ENCODE results near the gene ZFHX3. TPM values are rescaled to one million over a fixed set of nuclear protein-coding genes. Genes with fewer than 3 reads are reported as not detected.

The ZFHX3 gene
- total and polyA plus RNA-seq, 9 of the 15 experiments (the other 6 are each of a cell fraction or from before 2014, with no cell fraction given), result 0.01 to 0.23 (median 0.06) TPM; not detected in 4

DNA sequence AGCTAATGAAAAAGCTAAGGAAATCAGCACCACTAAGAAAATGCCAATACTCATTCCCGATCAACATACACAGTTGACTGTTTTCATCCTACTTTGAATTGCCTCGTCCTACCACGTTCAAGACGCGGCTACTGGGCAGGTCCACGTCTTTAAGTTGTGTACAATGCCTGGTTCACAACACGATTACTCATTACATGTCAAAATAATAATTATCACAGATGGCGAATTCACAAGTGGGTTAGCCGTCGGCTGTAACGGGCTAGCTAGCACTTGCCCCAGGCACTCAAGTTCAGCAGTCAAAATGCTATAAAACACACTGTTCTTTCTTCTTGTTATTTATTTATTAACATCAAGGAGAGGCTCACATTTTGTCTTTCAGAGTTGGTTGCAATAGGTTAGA lies 124.2 kb downstream of the ZFHX3 start:
- Histone ChIP-seq H3K9me3 (replicated peaks; ENCODE audit: control insufficient read depth, insufficient read depth, low read depth, low read length) (no peaks in the 10 kb centered on the region), H3K4me2 (ENCODE audit: insufficient read depth, low read length) (no peak overlapping the region), H4K20me1 (replicated peaks; ENCODE audit: control insufficient read depth, insufficient read depth, low read length) (no peaks in the 10 kb centered on the region; the same call in 1 of the 2 replicates), H3K27me3 (ENCODE audit: control insufficient read depth in 2 of 2, insufficient read depth in 2 of 2, low read length in 2 of 2) (peaks cover 7 to 51% of the 10 kb centered on the region in 2 experiments; a peak in 4 of 5 replicates), H2AFZ (ENCODE audit: low read depth, low read length) (no peak overlapping the region), H3K9ac (ENCODE audit: insufficient read depth in 1 of 2, low read depth in 2 of 2, low read length in 2 of 2) (no peak overlapping the region), H3K9me1 (ENCODE audit: control insufficient read depth, insufficient read depth, low read length) (no peaks in the 10 kb centered on the region), H3K27ac (ENCODE audit: extremely low read depth, low read depth, low read length) (no peak overlapping the region), H3K79me2 (ENCODE audit: control insufficient read depth, insufficient read depth, low read length) (no peaks in the 10 kb centered on the region), H3K36me3 (ENCODE audit: control insufficient read depth, insufficient read depth, low read length) (no peaks in the 10 kb centered on the region), H3K4me1 (replicated peaks in 1 of 2; ENCODE audit: control insufficient read depth in 2 of 2, insufficient read depth in 2 of 2, low read length in 2 of 2) (peaks cover 0 to 3% of the 10 kb centered on the region in 2 experiments; a peak in 1 of 5 replicates), H3K4me3 (no peak overlapping the region)
- WGBS (ENCODE audit: insufficient coverage, low coverage, missing lambda C conversion rate), result 6% methylated on average over 11 of the region's 11 CpGs
- no peak for DNase-seq (ENCODE audit: extremely low read depth in 1 of 4, low spot score in 3 of 4)
- POLR2A ChIA-PET, result interaction anchor here (0.6 kb wide), 1 partner anchor 1124 kb away, joined by 4 read pairs; no protein-coding TSS in a partner anchor
- no peak for ATAC-seq
- intact Hi-C loops (cut with micrococcal nuclease), result no loop called here
- FAIRE-seq, result no peak
- no TSS peak for BruUV-seq (replicated peaks)
- in situ Hi-C loops (cut with MboI), result no loop called here
- CTCF ChIA-PET (ENCODE audit: low intra/inter-chr PET ratio), result no interaction called here
- TF ChIP-seq ATF7 (IDR thresholded peaks at IDR 0.05) (no peak), HDAC1 (IDR thresholded peaks at IDR 0.05) (no peak), CHCHD3 (CRISPR knock-in tag; IDR thresholded peaks at IDR 0.05) (no peak), PRMT5 (CRISPR knock-in tag; IDR thresholded peaks at IDR 0.05) (no peak), KDM1A (IDR thresholded peaks at IDR 0.05) (no peak), KLF6 (CRISPR knock-in tag; IDR thresholded peaks at IDR 0.05; ENCODE audit: borderline replicate concordance) (no peak), KLF13 (tag; IDR thresholded peaks at IDR 0.05; ENCODE audit: borderline replicate concordance, low read depth) (no peak), PCBP2 (IDR thresholded peaks at IDR 0.05; ENCODE audit: low read depth, low read length, poor library complexity, severe bottlenecking) (no peak), FOXJ2 (tag; IDR thresholded peaks at IDR 0.05) (no peak), STAT5B (CRISPR knock-in tag; IDR thresholded peaks at IDR 0.05) (no peak), TAF15 (IDR thresholded peaks at IDR 0.05; ENCODE audit: low read depth, low read length) (no peak), CEBPB (tag; IDR thresholded peaks at IDR 0.05) (no peak), MCM3 (IDR thresholded peaks at IDR 0.05) (no peak)
- TF ChIP-seq, protein P1, sequence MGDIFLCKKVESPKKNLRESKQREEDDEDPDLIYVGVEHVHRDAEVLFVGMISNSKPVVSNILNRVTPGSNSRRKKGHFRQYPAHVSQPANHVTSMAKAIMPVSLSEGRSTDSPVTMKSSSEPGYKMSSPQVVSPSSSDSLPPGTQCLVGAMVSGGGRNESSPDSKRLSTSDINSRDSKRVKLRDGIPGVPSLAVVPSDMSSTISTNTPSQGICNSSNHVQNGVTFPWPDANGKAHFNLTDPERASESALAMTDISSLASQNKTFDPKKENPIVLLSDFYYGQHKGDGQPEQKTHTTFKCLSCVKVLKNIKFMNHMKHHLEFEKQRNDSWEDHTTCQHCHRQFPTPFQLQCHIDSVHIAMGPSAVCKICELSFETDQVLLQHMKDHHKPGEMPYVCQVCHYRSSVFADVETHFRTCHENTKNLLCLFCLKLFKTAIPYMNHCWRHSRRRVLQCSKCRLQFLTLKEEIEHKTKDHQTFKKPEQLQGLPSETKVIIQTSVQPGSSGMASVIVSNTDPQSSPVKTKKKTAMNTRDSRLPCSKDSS (IDR thresholded peaks at IDR 0.05; ENCODE audit: low read depth, partially characterized antibody), result no peak
- TF ChIP-seq, protein P2, sequence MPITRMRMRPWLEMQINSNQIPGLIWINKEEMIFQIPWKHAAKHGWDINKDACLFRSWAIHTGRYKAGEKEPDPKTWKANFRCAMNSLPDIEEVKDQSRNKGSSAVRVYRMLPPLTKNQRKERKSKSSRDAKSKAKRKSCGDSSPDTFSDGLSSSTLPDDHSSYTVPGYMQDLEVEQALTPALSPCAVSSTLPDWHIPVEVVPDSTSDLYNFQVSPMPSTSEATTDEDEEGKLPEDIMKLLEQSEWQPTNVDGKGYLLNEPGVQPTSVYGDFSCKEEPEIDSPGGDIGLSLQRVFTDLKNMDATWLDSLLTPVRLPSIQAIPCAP (CRISPR knock-in tag; IDR thresholded peaks at IDR 0.05; ENCODE audit: borderline replicate concordance), result no peak
- TF ChIP-seq, protein P3, sequence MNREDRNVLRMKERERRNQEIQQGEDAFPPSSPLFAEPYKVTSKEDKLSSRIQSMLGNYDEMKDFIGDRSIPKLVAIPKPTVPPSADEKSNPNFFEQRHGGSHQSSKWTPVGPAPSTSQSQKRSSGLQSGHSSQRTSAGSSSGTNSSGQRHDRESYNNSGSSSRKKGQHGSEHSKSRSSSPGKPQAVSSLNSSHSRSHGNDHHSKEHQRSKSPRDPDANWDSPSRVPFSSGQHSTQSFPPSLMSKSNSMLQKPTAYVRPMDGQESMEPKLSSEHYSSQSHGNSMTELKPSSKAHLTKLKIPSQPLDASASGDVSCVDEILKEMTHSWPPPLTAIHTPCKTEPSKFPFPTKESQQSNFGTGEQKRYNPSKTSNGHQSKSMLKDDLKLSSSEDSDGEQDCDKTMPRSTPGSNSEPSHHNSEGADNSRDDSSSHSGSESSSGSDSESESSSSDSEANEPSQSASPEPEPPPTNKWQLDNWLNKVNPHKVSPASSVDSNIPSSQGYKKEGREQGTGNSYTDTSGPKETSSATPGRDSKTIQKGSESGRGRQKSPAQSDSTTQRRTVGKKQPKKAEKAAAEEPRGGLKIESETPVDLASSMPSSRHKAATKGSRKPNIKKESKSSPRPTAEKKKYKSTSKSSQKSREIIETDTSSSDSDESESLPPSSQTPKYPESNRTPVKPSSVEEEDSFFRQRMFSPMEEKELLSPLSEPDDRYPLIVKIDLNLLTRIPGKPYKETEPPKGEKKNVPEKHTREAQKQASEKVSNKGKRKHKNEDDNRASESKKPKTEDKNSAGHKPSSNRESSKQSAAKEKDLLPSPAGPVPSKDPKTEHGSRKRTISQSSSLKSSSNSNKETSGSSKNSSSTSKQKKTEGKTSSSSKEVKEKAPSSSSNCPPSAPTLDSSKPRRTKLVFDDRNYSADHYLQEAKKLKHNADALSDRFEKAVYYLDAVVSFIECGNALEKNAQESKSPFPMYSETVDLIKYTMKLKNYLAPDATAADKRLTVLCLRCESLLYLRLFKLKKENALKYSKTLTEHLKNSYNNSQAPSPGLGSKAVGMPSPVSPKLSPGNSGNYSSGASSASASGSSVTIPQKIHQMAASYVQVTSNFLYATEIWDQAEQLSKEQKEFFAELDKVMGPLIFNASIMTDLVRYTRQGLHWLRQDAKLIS (CRISPR knock-in tag; IDR thresholded peaks at IDR 0.05), result no peak

Measured in K562 (cell line).